GM12878 (cell line): ENCODE results near the gene ACSL1. TPM values are rescaled to one million over a fixed set of nuclear protein-coding genes. Genes with fewer than 3 reads are reported as not detected.
A peak's percentile ranks its signal among the peaks of the same experiment; 100 is the strongest.

Experiments used
- ATAC-seq: fragments of 200-7000 bp; cut with Tn5 transposase; 3 replicates; pipeline ENCODE4 v1.9.1; 2020; ENCODE audit warnings: mild to moderate bottlenecking, moderate library complexity
- BruUV-seq: library from RNA; stranded (reverse); fragments of 400-500 nt; replicated peaks from 2 replicates; lab custom pipeline; 2021; lab: Mats Ljungman, UMichigan
- CTCF ChIA-PET: fragments of 300-600 bp; sonication (Branson Sonifier 250); formaldehyde crosslinking; extraction: SDS; loops from one replicate; lab custom pipeline; 2021; ENCODE audit warnings: inconsistent platforms; lab: Yijun Ruan, JAX
- POLR2A ChIA-PET: fragments of 350-600 bp; formaldehyde crosslinking; extraction: SDS; loops from one replicate; lab custom pipeline; 2021; ENCODE audit warnings: inconsistent platforms; lab: Charles Lee
- RAD21 ChIA-PET: fragments of 300-600 bp; sonication (Branson Sonifier 250); formaldehyde crosslinking; loops from one replicate; lab custom pipeline; 2023; ENCODE audit warnings: antibody characterized with exemption; ENCODE audit not compliant: unreplicated experiment; lab: Charles Lee
- SMC1A ChIA-PET: fragments of 300-600 bp; sonication (Branson Sonifier 250); formaldehyde crosslinking; loops from one replicate; lab custom pipeline; 2023; ENCODE audit not compliant: unreplicated experiment, uncharacterized antibody; lab: Charles Lee
- DNase-seq: peaks from one replicate; pipeline ENCODE4 v3.0.0-alpha.2; 2011; ENCODE audit warnings: low read depth, low spot score
- FAIRE-seq: peaks from 3 replicates; lab custom pipeline; 2011; peaks lifted over from hg19 to GRCh38; lab: Jason Lieb, UNC
- H2AFZ ChIP-seq: 2 replicates; pipeline ENCODE4 v1.6.0; 2011; ENCODE audit warnings: low read depth, low read length, control low read depth; ENCODE audit not compliant: control insufficient read depth
- H3K27ac ChIP-seq: 2 replicates; pipeline ENCODE4 v1.5.1; 2011; ENCODE audit warnings: control low read depth; ENCODE audit not compliant: control insufficient read depth, insufficient read depth
- H3K27me3 ChIP-seq, 2 experiments: replicated peaks in 1 of 2; 2 replicates each; pipeline versions ENCODE4 v1.6.0 to v1.6.1; 2011; ENCODE audit warnings: low read length in 1 of 2; ENCODE audit not compliant: control insufficient read depth in 2 of 2, insufficient read depth in 2 of 2
- H3K36me3 ChIP-seq, 2 experiments: 2 replicates each; pipeline ENCODE4 v1.5.1; 2011; ENCODE audit warnings: low read length in 1 of 2; ENCODE audit not compliant: control insufficient read depth in 2 of 2, insufficient read depth in 2 of 2
- H3K4me1 ChIP-seq: 2 replicates; pipeline ENCODE4 v1.6.1; 2011; ENCODE audit warnings: mild to moderate bottlenecking, low read length, moderate library complexity, mixed read lengths; ENCODE audit not compliant: control insufficient read depth, insufficient read depth
- H3K4me2 ChIP-seq: 2 replicates; pipeline ENCODE4 v1.6.0; 2011; ENCODE audit warnings: control low read depth; ENCODE audit not compliant: control insufficient read depth, insufficient read depth
- H3K4me3 ChIP-seq: fragments of 200-600 bp; sonication (generic); 2 replicates; pipeline ENCODE4 v1.5.1; 2016
- H3K79me2 ChIP-seq: 2 replicates; pipeline ENCODE4 v1.6.0; 2011; ENCODE audit warnings: low read length; ENCODE audit not compliant: control insufficient read depth, insufficient read depth
- H3K9ac ChIP-seq: 2 replicates; pipeline ENCODE4 v1.8.0; 2011; ENCODE audit warnings: low read length, control low read depth, mixed read lengths; ENCODE audit not compliant: control insufficient read depth, insufficient read depth
- H3K9me3 ChIP-seq: replicated peaks from 3 replicates; pipeline ENCODE4 v1.5.1; 2011; ENCODE audit warnings: mild to moderate bottlenecking, low read length; ENCODE audit not compliant: control insufficient read depth, insufficient read depth
- H4K20me1 ChIP-seq: 2 replicates; pipeline ENCODE4 v1.6.0; 2011; ENCODE audit not compliant: control insufficient read depth, insufficient read depth
- ATF7 ChIP-seq: fragments of 450-650 bp; IDR thresholded peaks from 2 replicates; pipeline ENCODE4 v1.6.1; 2016; ENCODE audit warnings: low read depth, mild to moderate bottlenecking
- BCL11A ChIP-seq: IDR thresholded peaks from 2 replicates; pipeline ENCODE4 v1.6.1; 2011; ENCODE audit warnings: low read depth, low read length
- BHLHE40 ChIP-seq, 2 experiments: fragments of 450-650 bp in 1 of 2; IDR thresholded peaks; 2 replicates each; pipeline ENCODE4 v1.6.1; 2011 to 2017; ENCODE audit warnings: low read depth in 2 of 2, borderline replicate concordance in 1 of 2, improper control_type of control experiment in 1 of 2, low read length in 1 of 2, mild to moderate bottlenecking in 1 of 2
- CBFB ChIP-seq: IDR thresholded peaks from 2 replicates; pipeline ENCODE4 v1.6.1; 2016; ENCODE audit warnings: antibody characterized with exemption, low read depth
- CBX5 ChIP-seq: sonication (generic); IDR thresholded peaks from 2 replicates; pipeline ENCODE4 v1.6.1; 2016; ENCODE audit warnings: low read depth, moderate library complexity, mild to moderate bottlenecking, inconsistent platforms
- CEBPB ChIP-seq, 2 experiments: fragments of 150-350 bp in 1 of 2; IDR thresholded peaks; 2 replicates each; pipeline ENCODE4 v1.6.1; 2012 to 2014; ENCODE audit warnings: low read depth in 2 of 2, low read length in 2 of 2, borderline replicate concordance in 1 of 2, inconsistent platforms in 1 of 2
- EED ChIP-seq: sonication (generic); IDR thresholded peaks from 2 replicates; pipeline ENCODE4 v1.6.1; 2016; ENCODE audit warnings: antibody characterized with exemption, low read depth
- GATAD2B ChIP-seq: fragments of 450-650 bp; conservative IDR thresholded peaks from 2 replicates; pipeline ENCODE4 v1.6.1; 2017; ENCODE audit warnings: low read depth, mild to moderate bottlenecking, moderate library complexity
- HDGF ChIP-seq: fragments of 450-650 bp; IDR thresholded peaks from 2 replicates; pipeline ENCODE4 v1.6.1; 2016; ENCODE audit warnings: antibody characterized with exemption
- IKZF1 ChIP-seq: fragments of 450-650 bp; conservative IDR thresholded peaks from 2 replicates; pipeline ENCODE4 v1.6.1; 2017; ENCODE audit warnings: antibody characterized with exemption, mild to moderate bottlenecking
- JUNB ChIP-seq: IDR thresholded peaks from 2 replicates; pipeline ENCODE4 v1.6.1; 2016; ENCODE audit warnings: antibody characterized with exemption, mild to moderate bottlenecking
- MEF2B ChIP-seq: fragments of 450-650 bp; IDR thresholded peaks from 2 replicates; pipeline ENCODE4 v1.6.1; 2018; ENCODE audit warnings: mild to moderate bottlenecking, moderate library complexity; ENCODE audit not compliant: partially characterized antibody, poor library complexity, severe bottlenecking
- MTA2 ChIP-seq: fragments of 450-650 bp; IDR thresholded peaks from 2 replicates; pipeline ENCODE4 v1.6.1; 2016; ENCODE audit warnings: low read depth, mild to moderate bottlenecking, moderate library complexity
- NFIC ChIP-seq: IDR thresholded peaks from 2 replicates; pipeline ENCODE4 v1.6.1; 2012; ENCODE audit warnings: low read depth, mild to moderate bottlenecking, inconsistent platforms, low read length, moderate library complexity
- POLR2AphosphoS5 ChIP-seq: IDR thresholded peaks from 2 replicates; pipeline ENCODE4 v1.6.1; 2011; ENCODE audit warnings: mild to moderate bottlenecking, low read length, inconsistent platforms
- RAD21 ChIP-seq: IDR thresholded peaks from 2 replicates; pipeline ENCODE4 v1.6.1; 2011; ENCODE audit warnings: mild to moderate bottlenecking, low read depth, low read length, moderate library complexity; ENCODE audit not compliant: insufficient read depth
- RELA ChIP-seq: fragments of 450-650 bp; IDR thresholded peaks from 2 replicates; pipeline ENCODE4 v1.8.0; 2014; ENCODE audit warnings: borderline replicate concordance; ENCODE audit not compliant: partially characterized antibody
- RUNX3 ChIP-seq: IDR thresholded peaks from 2 replicates; pipeline ENCODE4 v1.6.1; 2012; ENCODE audit warnings: low read length, inconsistent platforms
- SPI1 ChIP-seq: IDR thresholded peaks from 2 replicates; pipeline ENCODE4 v1.6.1; 2011; ENCODE audit warnings: low read depth, mild to moderate bottlenecking, low read length, moderate library complexity, borderline replicate concordance; ENCODE audit not compliant: insufficient read depth
- ZBED1 ChIP-seq: IDR thresholded peaks from 2 replicates; pipeline ENCODE4 v1.6.1; 2016; ENCODE audit warnings: borderline replicate concordance
- WGBS: methylation state at CpG from one replicate; pipeline ENCODE4 v1.1.6; 2016; ENCODE audit warnings: low lambda C conversion rate; ENCODE audit not compliant: insufficient replicate concordance, insufficient coverage; ENCODE audit errors: missing lambda C conversion rate; 5-methylcytosine and 5-hydroxymethylcytosine counted together
- in situ Hi-C: fragments of 300-500 bp; cut with MboI; formaldehyde crosslinking; loops from 9 replicates; pipeline ENCODE4 v1.14.3; 2018; ENCODE audit warnings: mixed read lengths
- intact Hi-C: fragments of 100-400 bp; cut with micrococcal nuclease; formaldehyde crosslinking; loops from one replicate; pipeline ENCODE4 v1.14.2; 2022; ENCODE audit not compliant: unreplicated experiment
- polyA plus RNA-seq, 11 experiments: library from polyadenylated mRNA; depleted of rRNA in 4 of 11; unstranded in 6 of 11; stranded (reverse) in 5 of 11; fragments of >200 nt; fragmentation: Nextera tagmentation in 4 of 11; fragmentation: Illumina TruSeq in 1 of 11; extraction: Ambion mirVana in 4 of 11; extraction: Trizol in 1 of 11; gene quantifications; 1 replicate in 1 of 11; 2 replicates in 10 of 11; pipeline versions ENCODE4 v1.2.1 to v1.2.3, GENCODE V29; 2011 to 2016; ENCODE audit warnings: inconsistent platforms in 2 of 11, missing spikeins in 2 of 11, low read depth in 1 of 11
- total RNA-seq, 4 experiments: library from RNA; depleted of rRNA in 3 of 4; stranded (reverse); fragments of >200 nt in 3 of 4; fragmentation: Illumina TruSeq in 1 of 4; extraction: Trizol in 1 of 4; gene quantifications; 2 replicates each; pipeline versions ENCODE4 v1.2.1 to v1.2.3, GENCODE V29; 2013 to 2021
- TF ChIP-seq, protein P1 (sequence below): fragments of 450-650 bp; IDR thresholded peaks from 2 replicates; pipeline ENCODE4 v1.6.1; 2017; ENCODE audit warnings: mild to moderate bottlenecking, low read depth, inconsistent platforms; ENCODE audit not compliant: poor library complexity, severe bottlenecking
- TF ChIP-seq, protein P2 (sequence below): fragments of 450-650 bp; IDR thresholded peaks from 2 replicates; pipeline ENCODE4 v1.6.1; 2017; ENCODE audit warnings: low read depth, mild to moderate bottlenecking, moderate library complexity

The ACSL1 gene
- total and polyA plus RNA-seq, 10 of the 15 experiments (the other 5 are each of a cell fraction or from before 2014, with no cell fraction given) = 30.7 to 68.1 (median 58.7) TPM

DNA sequence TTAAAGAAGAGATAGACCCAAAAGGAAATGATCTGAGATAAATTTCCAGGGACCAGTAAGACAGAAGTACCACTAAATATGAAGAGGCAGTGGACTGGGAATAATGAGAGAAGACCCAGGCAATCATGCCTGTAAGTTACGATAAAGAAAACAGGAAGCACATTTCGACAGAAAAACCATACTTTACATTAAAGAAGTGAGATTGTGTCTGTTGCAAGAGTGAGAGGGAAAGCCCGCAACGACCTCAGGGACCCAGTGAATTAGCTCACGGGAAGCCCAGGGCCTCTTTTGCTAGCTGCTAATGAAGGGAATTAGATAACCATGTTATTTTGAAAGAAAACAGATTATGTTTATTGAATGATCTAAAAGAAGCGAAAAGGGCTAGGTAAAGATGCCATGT, 28.9 kb upstream of the ACSL1 start:
- no peaks in the 10 kb centered on the region; the same call in 2 of the 3 replicates for H3K9me3 ChIP-seq
- in situ Hi-C loops (no loop called here), intact Hi-C loops (loop anchor here (10.0 kb wide), 1 partner anchor 570 kb away; no protein-coding TSS in a partner anchor)
- POLR2A ChIA-PET = interaction anchor here (0.9 kb wide), 1 partner anchor 9 kb away, joined by 3 read pairs; no protein-coding TSS in a partner anchor
- no peak overlapping the region for H3K9ac ChIP-seq
- BruUV-seq = no TSS peak
- peak overlapping the region; percentile 73 for H3K4me2 ChIP-seq
- no peak for FAIRE-seq
- H3K4me3 ChIP-seq = peak overlapping the region; percentile 42; the same call in 1 of the 2 replicates
- H3K79me2 ChIP-seq = no peaks in the 10 kb centered on the region
- no peaks in the 10 kb centered on the region for H3K27me3 ChIP-seq
- no peak for DNase-seq
- H3K4me1 ChIP-seq = peaks cover 59% of the 10 kb centered on the region
- SMC1A ChIA-PET = interaction anchor here (0.9 to 2.5 kb wide), 8 partner anchors 9 to 116 kb away, joined by 3 to 18 read pairs (median 4); no protein-coding TSS in a partner anchor
- H3K27ac ChIP-seq = peak overlapping the region; percentile 60
- CTCF ChIA-PET = interaction anchor here (1.2 to 1.9 kb wide), 2 partner anchors 9 to 104 kb away, joined by 3 to 6 read pairs; no protein-coding TSS in a partner anchor
- peak overlapping the region; percentile 87 for H2AFZ ChIP-seq
- no peaks in the 10 kb centered on the region for H3K36me3 ChIP-seq
- ATAC-seq = peak; percentile 53
- 3% methylated on average over 6 of the region's 6 CpGs for WGBS
- RAD21 ChIA-PET = interaction anchor here (0.8 to 1.5 kb wide), 6 partner anchors 30 to 590 kb away, joined by 3 to 13 read pairs (median 3); no protein-coding TSS in a partner anchor
- no peaks in the 10 kb centered on the region for H4K20me1 ChIP-seq
- TF ChIP-seq RAD21 = no peak
- TF ChIP-seq BHLHE40 (IDR thresholded peaks at IDR 0.05; ENCODE audit: borderline replicate concordance in 1 of 2, low read depth in 2 of 2, low read length in 1 of 2) = peak; percentile 31 to 35; a peak in 2 of 4 replicates
- TF ChIP-seq, protein P1, sequence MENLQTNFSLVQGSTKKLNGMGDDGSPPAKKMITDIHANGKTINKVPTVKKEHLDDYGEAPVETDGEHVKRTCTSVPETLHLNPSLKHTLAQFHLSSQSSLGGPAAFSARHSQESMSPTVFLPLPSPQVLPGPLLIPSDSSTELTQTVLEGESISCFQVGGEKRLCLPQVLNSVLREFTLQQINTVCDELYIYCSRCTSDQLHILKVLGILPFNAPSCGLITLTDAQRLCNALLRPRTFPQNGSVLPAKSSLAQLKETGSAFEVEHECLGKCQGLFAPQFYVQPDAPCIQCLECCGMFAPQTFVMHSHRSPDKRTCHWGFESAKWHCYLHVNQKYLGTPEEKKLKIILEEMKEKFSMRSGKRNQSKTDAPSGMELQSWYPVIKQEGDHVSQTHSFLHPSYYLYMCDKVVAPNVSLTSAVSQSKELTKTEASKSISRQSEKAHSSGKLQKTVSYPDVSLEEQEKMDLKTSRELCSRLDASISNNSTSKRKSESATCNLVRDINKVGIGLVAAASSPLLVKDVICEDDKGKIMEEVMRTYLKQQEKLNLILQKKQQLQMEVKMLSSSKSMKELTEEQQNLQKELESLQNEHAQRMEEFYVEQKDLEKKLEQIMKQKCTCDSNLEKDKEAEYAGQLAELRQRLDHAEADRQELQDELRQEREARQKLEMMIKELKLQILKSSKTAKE = peak; percentile 39
- peak; percentile 34 for TF ChIP-seq JUNB
- no peak for TF ChIP-seq CBX5
- TF ChIP-seq BCL11A = peak; percentile 71; the same call in 1 of the 2 replicates
- peak; percentile 82; the same call in 1 of the 2 replicates for TF ChIP-seq ZBED1
- TF ChIP-seq ATF7 = peak; percentile 66
- TF ChIP-seq IKZF1 = peak; percentile 30; the same call in 1 of the 2 replicates
- peak; percentile 36 for TF ChIP-seq RELA
- TF ChIP-seq CEBPB (IDR thresholded peaks at IDR 0.05; ENCODE audit: borderline replicate concordance in 1 of 2, low read depth in 2 of 2, low read length in 2 of 2) = 0 out of 4 replicates have a peak, but pooled peaks of 1 of the 2 experiments have one; percentile 58
- TF ChIP-seq, protein P2, sequence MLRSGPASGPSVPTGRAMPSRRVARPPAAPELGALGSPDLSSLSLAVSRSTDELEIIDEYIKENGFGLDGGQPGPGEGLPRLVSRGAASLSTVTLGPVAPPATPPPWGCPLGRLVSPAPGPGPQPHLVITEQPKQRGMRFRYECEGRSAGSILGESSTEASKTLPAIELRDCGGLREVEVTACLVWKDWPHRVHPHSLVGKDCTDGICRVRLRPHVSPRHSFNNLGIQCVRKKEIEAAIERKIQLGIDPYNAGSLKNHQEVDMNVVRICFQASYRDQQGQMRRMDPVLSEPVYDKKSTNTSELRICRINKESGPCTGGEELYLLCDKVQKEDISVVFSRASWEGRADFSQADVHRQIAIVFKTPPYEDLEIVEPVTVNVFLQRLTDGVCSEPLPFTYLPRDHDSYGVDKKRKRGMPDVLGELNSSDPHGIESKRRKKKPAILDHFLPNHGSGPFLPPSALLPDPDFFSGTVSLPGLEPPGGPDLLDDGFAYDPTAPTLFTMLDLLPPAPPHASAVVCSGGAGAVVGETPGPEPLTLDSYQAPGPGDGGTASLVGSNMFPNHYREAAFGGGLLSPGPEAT = peak; percentile 49; the same call in 1 of the 2 replicates
- peak; percentile 75 for TF ChIP-seq MEF2B
- TF ChIP-seq GATAD2B = 0 out of 2 replicates have a peak, but pooled peaks have one; percentile 14
- no peak for TF ChIP-seq CBFB
- TF ChIP-seq SPI1 = peak; percentile 63; the same call in 1 of the 2 replicates
- TF ChIP-seq POLR2AphosphoS5 = no peak
- peak; percentile 40; the same call in 1 of the 2 replicates for TF ChIP-seq EED
- peak; percentile 62 for TF ChIP-seq NFIC
- peak; percentile 65 for TF ChIP-seq RUNX3
- peak; percentile 79 for TF ChIP-seq MTA2
- TF ChIP-seq HDGF = no peak
